K562 (cell line): ENCODE results near the gene MTTP.

Source experiments
- BRCA1 ChIP-seq, 2 experiments: fragments of 450-650 bp in 1 of 2; sonication (generic) in 1 of 2; formaldehyde crosslinking in 1 of 2; IDR thresholded peaks; 2 replicates each; pipeline versions ENCODE4 v1.5.0 to v1.6.1; 2017 to 2020; ENCODE audit warnings: mild to moderate bottlenecking in 1 of 2, missing genetic modification reagents in 1 of 2
- POLR2A ChIP-seq: fragments of 450-650 bp; conservative IDR thresholded peaks from 2 replicates; pipeline ENCODE4 v1.6.1; 2016
- SAP30 ChIP-seq: fragments of 200-600 bp; sonication (generic); IDR thresholded peaks from 2 replicates; pipeline ENCODE4 v1.6.1; 2012; ENCODE audit warnings: borderline replicate concordance, low read depth, mild to moderate bottlenecking, moderate library complexity, low read length, control low read depth, inconsistent platforms; ENCODE audit not compliant: insufficient read depth, poor library complexity, severe bottlenecking
- SRF ChIP-seq, 2 experiments: fragments of 250-450, 450-650 bp in 1 of 2; sonication (Bioruptor Pico) in 1 of 2; sonication (generic) in 1 of 2; formaldehyde crosslinking; IDR thresholded peaks; 2 replicates each; pipeline versions ENCODE4 v1.5.0 to v1.5.1; 2020 to 2022; ENCODE audit warnings: mild to moderate bottlenecking in 1 of 2, missing genetic modification reagents in 1 of 2
- ZNF133 ChIP-seq: fragments of 250-450 bp; sonication (Bioruptor Pico); IDR thresholded peaks from 2 replicates; pipeline ENCODE4 v1.4.0; 2020; ENCODE audit warnings: mild to moderate bottlenecking
- TF ChIP-seq, protein P1 (sequence below), 2 experiments: fragments of 450-650 bp in 1 of 2; sonication (generic) in 1 of 2; formaldehyde crosslinking in 1 of 2; IDR thresholded peaks; 2 replicates each; pipeline versions ENCODE4 v1.7.1 to v1.9.0; 2016 to 2022; ENCODE audit warnings: inconsistent platforms in 1 of 2, mild to moderate bottlenecking in 1 of 2, missing genetic modification reagents in 1 of 2

DNA sequence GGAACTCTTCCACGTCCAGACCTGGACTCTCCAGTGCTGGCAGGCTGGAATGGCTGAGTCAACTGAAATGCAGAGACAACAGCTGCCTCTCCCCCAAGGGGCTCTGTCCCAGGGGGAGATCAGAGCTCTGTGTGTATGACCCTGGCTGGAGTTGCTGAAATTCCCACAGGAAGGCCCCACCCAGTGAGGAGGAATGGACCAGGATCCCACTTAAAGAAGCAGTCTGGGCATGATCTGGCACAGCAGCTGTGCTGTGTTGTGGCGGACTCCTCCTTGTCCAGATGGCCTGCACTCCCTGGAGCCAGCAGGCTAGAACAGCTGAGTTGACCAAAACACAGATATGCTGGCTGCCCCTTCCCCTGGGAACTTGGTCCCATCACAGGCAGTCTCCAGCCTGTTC lies 38.4 kb upstream of the MTTP start:
- no peak for TF ChIP-seq BRCA1 (IDR thresholded peaks at IDR 0.05)
- no peak for TF ChIP-seq BRCA1 (CRISPR knock-in tag; IDR thresholded peaks at IDR 0.05)
- TF ChIP-seq SRF (CRISPR knock-in tag; IDR thresholded peaks at IDR 0.05) = no peak
- no peak for TF ChIP-seq SAP30
- TF ChIP-seq POLR2A = no peak
- TF ChIP-seq, protein P1, sequence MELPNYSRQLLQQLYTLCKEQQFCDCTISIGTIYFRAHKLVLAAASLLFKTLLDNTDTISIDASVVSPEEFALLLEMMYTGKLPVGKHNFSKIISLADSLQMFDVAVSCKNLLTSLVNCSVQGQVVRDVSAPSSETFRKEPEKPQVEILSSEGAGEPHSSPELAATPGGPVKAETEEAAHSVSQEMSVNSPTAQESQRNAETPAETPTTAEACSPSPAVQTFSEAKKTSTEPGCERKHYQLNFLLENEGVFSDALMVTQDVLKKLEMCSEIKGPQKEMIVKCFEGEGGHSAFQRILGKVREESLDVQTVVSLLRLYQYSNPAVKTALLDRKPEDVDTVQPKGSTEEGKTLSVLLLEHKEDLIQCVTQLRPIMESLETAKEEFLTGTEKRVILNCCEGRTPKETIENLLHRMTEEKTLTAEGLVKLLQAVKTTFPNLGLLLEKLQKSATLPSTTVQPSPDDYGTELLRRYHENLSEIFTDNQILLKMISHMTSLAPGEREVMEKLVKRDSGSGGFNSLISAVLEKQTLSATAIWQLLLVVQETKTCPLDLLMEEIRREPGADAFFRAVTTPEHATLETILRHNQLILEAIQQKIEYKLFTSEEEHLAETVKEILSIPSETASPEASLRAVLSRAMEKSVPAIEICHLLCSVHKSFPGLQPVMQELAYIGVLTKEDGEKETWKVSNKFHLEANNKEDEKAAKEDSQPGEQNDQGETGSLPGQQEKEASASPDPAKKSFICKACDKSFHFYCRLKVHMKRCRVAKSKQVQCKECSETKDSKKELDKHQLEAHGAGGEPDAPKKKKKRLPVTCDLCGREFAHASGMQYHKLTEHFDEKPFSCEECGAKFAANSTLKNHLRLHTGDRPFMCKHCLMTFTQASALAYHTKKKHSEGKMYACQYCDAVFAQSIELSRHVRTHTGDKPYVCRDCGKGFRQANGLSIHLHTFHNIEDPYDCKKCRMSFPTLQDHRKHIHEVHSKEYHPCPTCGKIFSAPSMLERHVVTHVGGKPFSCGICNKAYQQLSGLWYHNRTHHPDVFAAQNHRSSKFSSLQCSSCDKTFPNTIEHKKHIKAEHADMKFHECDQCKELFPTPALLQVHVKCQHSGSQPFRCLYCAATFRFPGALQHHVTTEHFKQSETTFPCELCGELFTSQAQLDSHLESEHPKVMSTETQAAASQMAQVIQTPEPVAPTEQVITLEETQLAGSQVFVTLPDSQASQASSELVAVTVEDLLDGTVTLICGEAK (IDR thresholded peaks at IDR 0.05) = no peak
- TF ChIP-seq, protein P1 (CRISPR knock-in tag; IDR thresholded peaks at IDR 0.05) = no peak
- TF ChIP-seq ZNF133 = no peak
